Stimulated activated CD8-positive, alpha-beta memory T cell treated with anti-CD3 and anti-CD28 coated beads, Interleukin-2, amount 100 ng/mL, for 1 hour (primary cell): ENCODE results near the gene SPACA4.

Source experiments
- DNase-seq, 2 donors: peaks; one replicate each; pipeline ENCODE4 v3.0.0-alpha.2; 2020; ENCODE audit warnings: low read depth in 2 of 2

Gene SPACA4

DNA sequence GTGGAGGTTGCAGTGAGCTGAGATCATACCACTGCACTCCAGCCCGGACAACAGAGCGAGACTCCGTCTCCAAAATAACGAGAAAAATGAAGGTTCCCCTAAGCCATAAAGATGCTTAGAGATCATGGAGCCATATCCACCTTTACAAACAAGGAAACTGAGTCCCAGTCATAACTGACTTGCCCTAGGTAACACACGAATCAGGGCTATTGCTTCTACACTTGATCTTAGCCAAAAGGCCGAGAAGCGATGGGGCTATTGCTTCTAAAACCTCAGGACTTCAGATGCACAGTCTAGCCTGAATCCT is 27.4 kb downstream of the SPACA4 start:
- DNase-seq, result no peak

DNA sequence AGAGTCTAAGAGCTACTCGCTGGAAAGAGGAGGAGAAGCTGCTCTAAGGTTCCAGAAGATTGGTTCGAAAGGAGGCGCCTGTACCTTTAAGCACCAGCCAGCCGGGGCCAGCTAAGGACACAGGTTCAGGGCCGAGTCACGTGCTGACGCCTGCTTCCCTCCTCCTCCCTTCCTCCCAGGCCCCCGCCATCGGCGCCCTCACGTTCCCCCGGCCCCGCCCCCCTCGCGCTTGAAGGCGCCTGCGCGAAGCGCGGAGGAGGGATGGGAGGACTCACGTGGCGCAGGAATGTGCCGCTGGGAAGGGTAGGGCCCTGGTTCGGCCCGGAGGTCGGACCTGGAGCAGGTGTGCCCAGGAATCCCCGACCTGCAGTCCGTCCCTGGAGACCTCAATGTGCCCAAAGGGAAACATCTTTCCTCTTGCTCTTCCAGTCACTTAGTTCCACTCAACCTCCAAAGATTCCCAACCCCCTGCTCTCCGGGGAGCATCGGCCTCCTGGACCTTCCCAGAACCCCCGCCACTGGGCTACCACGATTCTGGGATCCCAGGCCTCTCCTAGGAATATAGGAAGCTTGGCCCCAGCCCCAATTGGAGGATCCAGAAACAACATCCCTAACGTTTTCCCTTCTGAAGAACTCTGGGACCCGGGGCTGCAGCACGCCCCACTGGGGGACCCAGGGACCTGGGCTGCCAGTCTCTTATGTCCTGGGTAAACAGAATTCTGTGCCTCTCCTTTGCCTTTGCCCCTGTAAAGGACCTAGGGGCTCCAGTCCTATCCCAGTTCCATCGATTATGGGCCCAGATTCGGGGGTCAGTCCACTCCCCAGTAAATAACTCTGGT is 28.1 kb downstream of the SPACA4 start:
- DNase-seq, result peak; percentile 78 to 82

DNA sequence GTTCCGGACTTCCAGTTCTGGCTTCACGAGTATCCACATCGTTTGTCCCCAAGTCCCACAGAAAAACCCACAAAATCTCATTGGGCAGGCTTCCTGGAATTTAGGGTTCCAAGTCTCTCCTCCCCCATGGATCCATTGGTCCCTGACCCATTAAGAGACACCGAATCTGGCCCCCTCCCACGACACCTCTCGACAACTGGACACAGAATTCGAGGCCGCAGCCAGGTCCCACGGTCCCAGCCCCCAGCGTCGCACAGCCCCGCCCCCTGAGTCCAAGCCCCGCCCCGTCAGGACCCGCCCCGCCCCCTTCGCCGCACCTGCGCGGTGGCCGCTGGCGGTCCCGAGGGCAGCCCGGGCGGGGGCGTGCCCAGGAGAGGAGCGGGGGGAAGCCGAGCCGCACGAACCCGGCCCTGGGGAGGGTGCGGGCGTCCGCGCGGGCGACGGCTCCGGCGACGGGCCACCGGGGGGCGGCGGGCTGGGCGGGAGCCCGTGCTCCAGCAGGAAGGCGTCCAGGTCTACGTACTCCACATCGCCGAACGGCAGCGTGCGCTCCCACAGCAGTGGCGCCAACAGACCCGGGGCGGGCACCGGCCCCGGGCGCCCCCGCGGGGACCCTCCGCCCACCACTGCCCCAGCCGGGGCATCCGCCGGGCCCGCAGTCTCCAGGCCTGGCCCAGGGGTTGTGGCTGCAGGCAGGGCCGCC is 28.9 kb downstream of the SPACA4 start:
- peak; percentile 56 to 68 for DNase-seq

DNA sequence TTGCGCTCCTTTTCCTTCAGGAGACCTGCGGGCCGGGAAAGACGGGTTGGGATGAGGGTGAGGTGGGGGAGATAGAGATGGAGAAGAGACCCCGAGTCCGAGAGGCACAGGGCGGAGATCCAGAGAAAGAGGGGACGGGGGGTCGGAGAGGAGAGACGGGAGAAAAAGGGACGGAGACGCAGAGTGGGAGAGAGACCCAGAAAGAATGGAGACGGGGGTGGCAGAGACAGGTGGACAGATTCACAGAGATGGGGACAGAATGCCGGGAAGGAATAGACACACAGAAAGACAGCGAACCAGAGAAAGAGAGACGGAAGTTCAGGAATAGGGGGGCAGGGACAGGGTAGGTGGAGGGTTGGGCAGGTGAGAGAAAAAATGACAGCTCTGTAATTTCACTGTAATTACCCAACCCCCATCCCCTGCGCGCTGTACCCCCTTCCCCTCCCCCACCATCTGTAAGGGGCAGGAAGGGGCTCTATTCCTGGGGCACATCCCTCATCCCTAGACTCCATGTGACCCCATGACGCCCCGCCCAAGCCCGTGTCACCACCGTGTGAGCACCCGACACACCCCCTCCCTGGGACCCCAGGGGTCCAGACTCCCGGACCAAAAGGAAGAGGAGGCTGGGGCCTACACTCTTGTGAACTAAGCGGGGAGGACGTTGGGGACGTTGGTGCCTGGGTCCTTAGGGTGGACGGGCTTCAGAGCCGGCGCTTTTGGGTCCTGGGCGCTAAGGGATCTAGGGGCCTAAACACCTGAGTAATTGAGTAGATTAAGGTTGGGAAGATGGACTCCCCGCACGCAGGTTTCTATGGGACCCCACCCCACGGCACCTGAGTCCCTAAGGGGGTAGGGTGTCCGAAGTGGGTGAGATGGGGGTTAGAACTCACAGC is 29.7 kb downstream of the SPACA4 start:
- DNase-seq, result no peak

DNA sequence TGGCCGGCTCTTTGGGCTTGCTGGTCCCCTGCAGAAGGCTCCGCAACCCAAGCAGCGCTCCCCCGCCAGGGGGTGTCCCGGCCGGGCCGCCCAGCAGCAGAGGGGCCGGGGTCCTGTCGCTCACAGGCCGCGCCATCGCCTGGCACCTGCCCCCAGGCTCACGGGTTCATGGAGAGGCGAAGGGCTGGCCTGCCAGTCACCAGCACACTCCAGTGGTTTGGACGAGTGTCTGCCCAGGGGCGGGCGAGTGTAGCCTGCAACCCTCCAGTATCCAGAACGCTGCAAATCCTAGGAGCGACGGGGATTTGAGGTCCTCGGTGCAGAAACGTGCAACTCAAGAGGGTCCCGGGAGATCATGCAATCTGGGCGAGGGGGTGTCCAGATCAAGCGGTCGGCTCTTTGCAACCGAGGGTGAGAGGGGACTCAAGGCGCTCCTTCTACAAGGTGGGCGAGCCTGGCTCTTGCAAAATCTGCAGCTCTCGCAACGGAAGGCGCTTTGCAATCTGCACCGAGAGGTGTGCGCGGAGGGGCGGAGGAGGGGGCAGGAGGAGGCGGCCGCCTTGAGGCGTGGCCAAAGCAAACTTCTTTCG is 30.4 kb downstream of the SPACA4 start, which contains the start of gene DBP:
Gene DBP, minus strand, starts transcription at position 521 of the 590 bp plus-strand sequence. Its CDS starts 385 bp downstream, at position 136.
- no peak for DNase-seq

DNA sequence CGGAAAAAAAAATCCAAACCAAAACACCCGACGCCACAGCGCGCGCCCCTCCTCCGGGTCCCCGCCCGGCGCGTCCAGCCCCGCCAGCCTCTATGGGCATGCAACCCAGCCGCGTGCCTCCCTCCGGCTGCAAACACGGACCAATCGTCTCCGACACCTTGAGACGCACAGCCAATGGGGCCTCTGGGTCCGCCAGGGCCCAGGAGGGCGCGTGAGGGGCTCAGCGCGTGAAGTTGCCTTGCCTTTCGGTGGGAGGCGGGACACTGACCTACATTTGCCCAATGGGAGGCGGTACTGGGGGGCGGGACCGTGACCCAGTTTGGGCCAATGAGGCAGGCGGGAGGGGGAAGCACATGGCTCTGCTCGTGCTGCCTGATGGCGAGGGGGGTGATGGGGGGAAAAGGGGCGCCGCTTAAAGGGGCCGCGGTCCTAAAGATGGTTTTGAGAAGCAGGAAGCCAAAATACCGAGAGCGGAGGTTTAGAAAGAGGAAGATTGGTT is 31.0 kb downstream of the SPACA4 start:
- DNase-seq, result peak; percentile 99 to 100

DNA sequence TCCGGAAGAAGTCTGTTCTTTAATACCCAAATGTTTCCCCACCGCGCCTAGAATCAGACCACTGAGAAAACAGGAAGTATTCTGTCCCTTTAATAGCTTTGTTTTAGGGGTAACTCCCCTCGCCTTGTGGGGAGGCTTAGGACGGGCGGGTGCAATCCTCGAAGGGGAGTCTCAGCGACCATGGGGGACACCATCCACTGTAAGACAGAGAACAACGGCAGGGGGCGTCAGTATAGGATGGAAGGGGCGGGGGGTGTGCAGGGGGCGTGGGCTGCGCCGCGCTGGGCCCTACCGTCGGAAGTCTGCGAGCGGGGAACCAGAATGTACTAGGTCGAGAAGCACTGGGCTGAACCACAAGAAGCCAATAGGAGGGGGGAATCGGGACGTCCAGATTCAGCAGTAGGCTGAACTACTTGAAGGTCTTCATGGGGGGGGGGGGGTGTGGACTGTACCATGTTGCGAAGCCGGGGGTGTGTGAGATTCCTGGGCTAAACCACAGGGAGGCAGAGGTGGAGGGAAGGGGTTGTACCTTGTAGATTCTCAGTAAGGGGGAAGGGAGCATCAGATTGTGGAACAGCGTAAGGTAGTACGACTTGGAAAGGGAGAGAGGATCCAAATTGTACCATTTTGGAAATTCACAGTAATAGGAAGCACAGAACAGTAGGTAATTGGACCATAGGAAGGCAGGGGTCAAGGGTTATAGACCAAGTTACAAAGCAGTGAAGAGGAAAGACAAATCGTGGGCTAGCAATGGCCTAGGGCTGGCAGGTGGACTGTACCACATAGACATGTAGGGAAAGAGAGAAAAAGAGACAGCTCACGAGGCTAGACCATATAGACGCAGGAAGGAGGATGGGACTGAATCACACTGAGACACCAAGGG is 31.6 kb downstream of the SPACA4 start:
- peak; percentile 62 to 69 for DNase-seq

DNA sequence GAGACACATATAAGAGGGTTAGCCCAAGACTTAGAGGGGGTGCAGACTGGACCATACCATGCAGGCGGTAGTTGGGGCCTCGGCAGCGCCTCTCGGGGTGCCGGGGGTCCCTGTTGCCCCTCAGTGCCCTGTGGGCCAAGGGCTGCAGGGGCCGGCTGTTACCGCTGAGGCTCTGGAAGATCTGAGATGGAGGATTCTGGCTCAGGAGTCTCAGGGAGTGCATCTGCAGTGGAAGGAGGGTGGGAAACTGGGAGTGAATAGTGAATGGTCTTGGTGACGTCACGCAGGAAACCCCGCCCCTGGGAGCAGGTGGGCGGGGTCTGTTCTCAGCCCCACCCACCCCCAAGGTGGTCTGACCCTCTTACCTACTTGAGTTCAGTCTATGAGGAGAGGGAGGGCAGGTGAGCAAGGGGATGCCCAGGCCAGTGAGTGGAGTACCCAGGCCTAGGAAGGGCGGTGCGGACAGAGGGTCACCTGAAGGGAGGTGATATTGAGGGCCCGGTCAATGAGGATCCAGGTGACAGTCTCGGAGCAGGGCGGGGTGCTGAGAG is 32.4 kb downstream of the SPACA4 start:
- no peak for DNase-seq

DNA sequence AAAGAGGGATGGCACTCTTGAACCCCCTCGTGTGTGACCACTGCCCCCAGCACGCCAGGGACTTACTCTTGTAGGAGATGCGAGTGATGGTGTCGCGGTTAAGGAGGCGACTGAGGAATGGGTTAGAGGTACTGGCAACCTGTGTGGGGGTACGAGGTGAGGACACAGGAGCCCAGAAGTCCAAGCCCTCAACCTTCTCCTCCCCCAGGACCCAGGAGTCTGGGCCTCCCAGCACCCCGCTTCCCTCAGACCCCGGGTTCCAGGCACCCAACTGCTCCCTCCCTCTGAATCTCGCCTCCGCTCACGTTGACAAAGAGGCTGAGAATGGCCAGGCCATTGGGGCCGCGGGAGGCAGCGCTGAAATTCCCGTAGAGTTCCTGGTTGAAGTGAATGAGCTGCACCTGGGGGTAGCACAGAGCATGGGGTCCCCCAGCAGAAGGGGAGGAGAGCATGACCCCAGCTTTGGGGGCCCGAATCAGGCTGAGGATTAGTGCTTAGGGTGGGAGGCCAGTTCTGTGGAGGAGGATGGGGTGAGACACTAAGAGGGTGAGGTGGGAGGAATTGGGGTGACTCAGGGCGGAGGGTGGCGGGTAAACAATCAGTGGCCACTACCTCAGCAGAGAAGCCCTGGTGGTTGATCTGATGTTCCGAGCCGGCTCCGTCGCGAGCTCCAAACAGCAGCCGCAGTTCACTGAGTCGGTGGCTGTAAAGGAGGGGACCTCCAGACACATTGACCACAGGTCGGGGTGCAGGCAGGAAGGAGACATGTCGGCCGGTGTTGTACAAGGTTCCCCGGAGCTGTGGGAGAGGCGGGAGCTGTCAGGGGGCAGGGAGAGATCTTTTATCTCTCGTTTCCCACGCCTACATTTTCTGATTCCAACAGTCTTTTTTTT is 33.2 kb downstream of the SPACA4 start:
- DNase-seq, result no peak

DNA sequence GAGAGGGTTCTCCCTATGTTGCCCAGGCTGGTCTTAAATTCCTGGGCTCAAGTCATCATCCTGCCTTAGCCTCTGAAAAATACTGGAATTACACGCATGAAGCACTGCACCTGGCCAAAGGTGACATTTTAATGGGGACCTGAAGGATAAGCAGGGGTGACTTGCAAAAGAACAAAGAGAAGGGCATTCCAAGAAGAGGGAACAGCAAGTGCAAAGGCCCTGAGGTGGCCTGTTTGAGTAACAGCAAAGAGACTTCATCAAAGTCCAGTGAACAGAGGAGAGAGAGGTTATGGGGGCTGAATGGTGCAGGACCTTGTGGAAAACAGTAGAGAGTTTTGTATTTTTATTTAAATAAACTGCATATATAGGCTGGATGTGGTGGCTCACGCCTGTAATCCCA is 35.3 kb downstream of the SPACA4 start:
- no peak for DNase-seq

DNA sequence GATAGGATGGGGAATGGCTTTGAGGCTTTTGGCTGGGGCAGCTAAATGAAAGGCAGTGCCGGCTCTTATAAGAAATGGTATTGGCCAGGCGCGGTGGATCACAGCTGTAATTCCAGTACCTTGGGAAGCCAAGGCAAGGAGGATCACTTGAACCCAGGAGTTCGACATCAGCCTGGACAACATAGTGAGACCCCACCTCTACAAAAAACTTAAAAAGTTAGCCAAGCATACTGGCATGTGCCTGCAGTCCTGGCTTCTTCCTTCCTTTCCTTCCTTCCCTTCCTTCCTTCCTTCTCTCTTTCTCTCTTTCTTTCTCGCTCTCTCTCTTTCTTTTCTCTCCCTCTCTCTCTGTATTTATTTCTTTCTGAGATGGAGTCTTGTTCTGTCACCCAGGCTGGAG is 36.3 kb downstream of the SPACA4 start:
- DNase-seq, result no peak

DNA sequence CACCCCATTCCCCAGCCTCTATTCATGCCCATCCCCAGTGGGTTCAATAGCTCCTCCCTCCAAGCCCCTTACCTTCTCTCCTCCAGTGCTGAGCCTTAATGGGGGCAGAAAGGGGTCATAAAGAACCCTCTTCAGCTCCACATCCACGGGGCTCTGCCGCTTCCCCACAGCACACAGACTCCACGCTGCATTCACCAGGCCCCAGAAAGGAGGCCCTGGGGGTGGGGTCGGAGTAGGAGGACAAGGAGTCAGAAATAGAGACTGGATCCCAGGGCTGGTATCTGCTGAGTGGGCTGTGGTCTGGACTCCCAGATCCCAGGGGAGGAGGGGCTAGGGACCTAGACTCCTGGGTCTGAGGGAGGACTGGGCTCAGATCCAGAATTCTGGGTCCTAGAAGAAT is 37.8 kb downstream of the SPACA4 start:
- DNase-seq, result no peak

DNA sequence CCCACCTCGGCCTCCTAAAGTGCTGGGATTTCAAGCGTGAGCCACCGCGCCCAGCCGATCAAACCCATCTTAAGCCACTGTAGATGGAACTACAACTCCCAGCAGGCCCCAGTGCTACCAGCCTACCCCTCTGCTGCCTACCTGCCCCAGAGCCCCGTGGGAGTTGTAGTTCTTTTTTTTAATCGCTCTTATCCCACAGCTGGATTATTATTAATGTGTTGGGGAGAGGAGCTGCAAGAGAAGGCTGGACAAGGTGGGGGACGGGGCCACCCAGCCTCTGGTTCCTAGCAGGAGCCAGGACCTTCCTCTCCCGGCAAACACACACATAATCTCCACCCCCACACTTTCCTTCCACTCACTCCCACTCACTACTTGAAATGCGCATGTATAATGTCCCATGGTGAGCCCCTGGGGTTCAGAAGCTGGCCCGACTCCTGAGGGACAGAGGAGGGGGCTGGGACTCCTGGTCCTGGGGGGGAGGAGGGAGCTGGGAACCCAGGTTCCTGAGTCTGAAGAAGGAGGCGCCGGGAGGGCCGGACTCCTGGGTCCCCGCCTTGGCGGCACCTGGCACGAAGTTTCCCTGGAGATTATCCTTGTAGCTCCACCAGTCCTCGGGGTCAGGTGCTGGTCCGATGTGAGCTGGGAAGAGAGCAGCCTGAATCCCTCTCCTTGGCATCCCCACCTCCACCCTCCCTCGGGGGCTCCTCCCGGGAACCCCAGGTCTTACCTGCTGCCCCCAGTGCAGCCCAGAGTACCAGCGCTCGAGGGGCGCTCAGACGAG is 38.5 kb downstream of the SPACA4 start:
- DNase-seq, result peak; percentile 37 to 63

DNA sequence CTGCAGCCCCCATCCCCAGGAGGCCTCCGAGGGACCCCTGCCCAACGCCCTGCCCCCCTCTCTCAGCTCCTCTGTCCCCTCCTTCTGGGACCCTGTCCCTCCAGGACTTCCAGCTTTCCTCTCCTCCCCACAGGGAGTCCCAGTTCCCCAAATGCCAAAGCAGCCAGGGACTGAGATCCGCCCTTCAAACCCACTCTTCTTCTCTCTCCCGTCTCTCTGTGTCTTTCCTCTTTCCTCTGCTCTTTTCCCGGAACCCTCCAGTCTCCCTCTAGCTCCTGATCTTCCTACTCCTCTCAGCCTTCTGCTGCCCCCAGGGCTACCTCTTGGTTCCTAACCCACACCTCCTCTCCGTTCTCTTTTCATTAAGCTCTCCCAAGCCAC is 39.1 kb downstream of the SPACA4 start:
- DNase-seq, result no peak

DNA sequence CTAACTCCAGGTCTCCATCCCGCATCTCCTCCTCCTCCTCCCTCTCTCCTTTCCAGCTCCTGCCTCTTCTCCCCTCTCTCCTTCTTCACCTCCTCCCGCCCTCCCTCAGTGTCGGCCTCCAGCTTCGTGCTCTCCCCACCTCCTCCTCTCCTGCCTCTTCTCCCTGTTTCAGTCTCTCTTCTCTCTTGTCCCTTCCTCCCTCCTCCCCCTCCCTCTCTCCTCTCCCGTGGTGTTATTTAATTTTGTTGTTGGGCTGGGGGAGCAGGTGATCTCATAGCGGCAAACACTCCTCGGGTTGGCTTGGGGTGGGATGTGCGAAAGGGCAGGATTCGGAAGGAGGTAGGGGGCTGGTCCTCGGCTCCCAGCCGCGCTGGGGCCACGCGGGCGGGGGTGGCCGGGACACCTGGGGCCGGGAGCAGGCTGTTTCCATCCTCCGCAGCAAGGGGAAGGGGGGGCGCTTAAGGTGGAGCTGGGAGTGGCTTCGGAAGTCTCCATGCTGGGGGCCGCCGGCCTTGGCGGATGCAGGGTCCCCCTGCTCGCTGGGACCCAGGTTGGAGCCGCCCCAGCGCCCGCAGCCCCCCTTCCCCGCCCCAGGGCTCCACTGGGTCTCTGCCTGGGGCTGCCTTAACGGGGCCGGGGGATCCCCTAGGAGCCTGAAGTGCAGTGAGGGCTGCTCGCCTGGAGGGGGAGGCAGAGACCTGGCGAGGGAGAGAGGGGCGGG is 39.6 kb downstream of the SPACA4 start, which contains the start of gene CA11:
Gene CA11, minus strand, starts transcription at position 187 of the 721 bp plus-strand sequence. CDS start 555 bp downstream, outside the sequence.
- peak; percentile 80 to 84 for DNase-seq

DNA sequence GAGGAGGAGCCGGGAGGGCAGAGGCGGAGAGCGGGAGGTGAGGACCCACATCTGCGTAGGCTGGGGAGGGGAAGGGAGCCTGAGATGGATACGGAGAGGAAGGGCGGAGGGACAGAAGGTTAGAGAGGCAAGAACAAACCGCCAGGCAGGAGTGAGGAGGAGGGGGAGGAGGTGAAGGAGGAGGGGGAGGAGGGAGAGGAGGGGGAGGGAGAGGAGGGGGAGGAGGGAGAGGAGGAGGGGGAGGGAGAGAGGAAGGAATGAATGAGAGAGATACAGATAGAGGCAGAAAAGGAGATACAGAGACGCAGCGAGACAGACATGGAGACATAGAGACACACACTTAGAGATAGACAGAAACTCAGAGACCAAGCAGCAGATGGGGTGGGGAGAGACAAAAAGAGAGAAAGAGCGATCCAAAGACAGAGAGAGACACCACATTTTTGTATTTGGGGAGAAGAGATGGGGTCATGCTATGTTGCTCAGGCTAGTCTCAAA is 40.2 kb downstream of the SPACA4 start:
- DNase-seq, result no peak

DNA sequence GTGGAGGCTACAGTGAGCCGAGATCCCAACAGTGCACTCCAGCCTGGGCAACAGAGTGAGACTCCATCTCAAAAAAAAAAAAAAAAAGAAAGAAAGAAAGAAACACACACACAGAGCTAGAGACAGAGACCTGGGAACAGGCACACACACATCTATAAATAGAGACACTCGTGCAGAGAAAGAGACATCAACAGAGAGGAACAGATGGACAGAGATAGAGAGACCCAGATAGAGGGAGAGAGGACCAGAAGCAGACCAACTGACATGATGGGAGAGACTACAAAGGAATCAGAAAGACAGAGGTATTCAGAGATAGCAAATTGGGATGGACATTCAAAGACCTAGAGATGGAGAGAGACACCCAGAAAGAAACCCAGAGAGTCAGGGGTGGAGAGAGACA is 41.6 kb downstream of the SPACA4 start:
- DNase-seq, result no peak
